ENCODE data around the gene RPS6KC1. TPM values are rescaled to one million over a fixed set of nuclear protein-coding genes. Genes with fewer than 3 reads are reported as not detected.
"Not testable (repeated sequence)": the region's sequence is repeated elsewhere in the genome, so short reads cannot be mapped to it uniquely, and the experiment has no call there.

The RPS6KC1 gene
- total and polyA plus RNA-seq, 9 of the 15 experiments (the other 6 are each of a cell fraction or from before 2014, with no cell fraction given), result 4.3 to 34.6 (median 20.9) TPM

GRCh38 chr1:213045321-213046226 lies 5.5 kb upstream of the RPS6KC1 start (continued):
- TF ChIP-seq, protein P1, sequence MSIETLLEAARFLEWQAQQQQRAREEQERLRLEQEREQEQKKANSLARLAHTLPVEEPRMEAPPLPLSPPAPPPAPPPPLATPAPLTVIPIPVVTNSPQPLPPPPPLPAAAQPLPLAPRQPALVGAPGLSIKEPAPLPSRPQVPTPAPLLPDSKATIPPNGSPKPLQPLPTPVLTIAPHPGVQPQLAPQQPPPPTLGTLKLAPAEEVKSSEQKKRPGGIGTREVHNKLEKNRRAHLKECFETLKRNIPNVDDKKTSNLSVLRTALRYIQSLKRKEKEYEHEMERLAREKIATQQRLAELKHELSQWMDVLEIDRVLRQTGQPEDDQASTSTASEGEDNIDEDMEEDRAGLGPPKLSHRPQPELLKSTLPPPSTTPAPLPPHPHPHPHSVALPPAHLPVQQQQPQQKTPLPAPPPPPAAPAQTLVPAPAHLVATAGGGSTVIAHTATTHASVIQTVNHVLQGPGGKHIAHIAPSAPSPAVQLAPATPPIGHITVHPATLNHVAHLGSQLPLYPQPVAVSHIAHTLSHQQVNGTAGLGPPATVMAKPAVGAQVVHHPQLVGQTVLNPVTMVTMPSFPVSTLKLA (conservative IDR thresholded peaks at IDR 0.05), result peak; percentile 83 to 89
- TF ChIP-seq CREM (IDR thresholded peaks at IDR 0.05; ENCODE audit: low read depth) (0 out of 2 replicates have a peak, but pooled peaks have one; percentile 43), ZBTB7A (IDR thresholded peaks at IDR 0.05; ENCODE audit: borderline replicate concordance, control insufficient read depth, low read depth, low read length) (0 out of 2 replicates have a peak, but pooled peaks have one; percentile 17), FOXM1 (IDR thresholded peaks at IDR 0.05; ENCODE audit: low read depth) (peak; percentile 72; the same call in 1 of the 2 replicates), CEBPG (tag; conservative IDR thresholded peaks at IDR 0.05 in 1 of 2, IDR thresholded peaks at IDR 0.05 in 1 of 2) (peak in 1 of 2 experiments; percentile 17; a peak in 1 of 4 replicates), SUPT5H (IDR thresholded peaks at IDR 0.05) (peak; percentile 57), NR2C2 (tag; IDR thresholded peaks at IDR 0.05) (peak; percentile 57), ZNF830 (CRISPR knock-in tag; IDR thresholded peaks at IDR 0.05) (peak; percentile 75; the same call in 1 of the 2 replicates), ZNF766 (CRISPR knock-in tag; conservative IDR thresholded peaks at IDR 0.05) (peak; percentile 63; the same call in 1 of the 2 replicates), RAD21 (CRISPR knock-in tag; conservative IDR thresholded peaks at IDR 0.05 in 1 of 2, IDR thresholded peaks at IDR 0.05 in 1 of 2) (peak in 1 of 2 experiments; percentile 6; a peak in 2 of 4 replicates), ZBTB9 (CRISPR knock-in tag; IDR thresholded peaks at IDR 0.05) (peak; percentile 58; the same call in 1 of the 2 replicates)
- TF ChIP-seq FOXM1 (CRISPR knock-in tag; IDR thresholded peaks at IDR 0.05; ENCODE audit: low read depth); CEBPG (CRISPR knock-in tag; IDR thresholded peaks at IDR 0.05); NR2C2 (CRISPR knock-in tag; IDR thresholded peaks at IDR 0.05): not testable (repeated sequence)
- TF ChIP-seq, protein P2, sequence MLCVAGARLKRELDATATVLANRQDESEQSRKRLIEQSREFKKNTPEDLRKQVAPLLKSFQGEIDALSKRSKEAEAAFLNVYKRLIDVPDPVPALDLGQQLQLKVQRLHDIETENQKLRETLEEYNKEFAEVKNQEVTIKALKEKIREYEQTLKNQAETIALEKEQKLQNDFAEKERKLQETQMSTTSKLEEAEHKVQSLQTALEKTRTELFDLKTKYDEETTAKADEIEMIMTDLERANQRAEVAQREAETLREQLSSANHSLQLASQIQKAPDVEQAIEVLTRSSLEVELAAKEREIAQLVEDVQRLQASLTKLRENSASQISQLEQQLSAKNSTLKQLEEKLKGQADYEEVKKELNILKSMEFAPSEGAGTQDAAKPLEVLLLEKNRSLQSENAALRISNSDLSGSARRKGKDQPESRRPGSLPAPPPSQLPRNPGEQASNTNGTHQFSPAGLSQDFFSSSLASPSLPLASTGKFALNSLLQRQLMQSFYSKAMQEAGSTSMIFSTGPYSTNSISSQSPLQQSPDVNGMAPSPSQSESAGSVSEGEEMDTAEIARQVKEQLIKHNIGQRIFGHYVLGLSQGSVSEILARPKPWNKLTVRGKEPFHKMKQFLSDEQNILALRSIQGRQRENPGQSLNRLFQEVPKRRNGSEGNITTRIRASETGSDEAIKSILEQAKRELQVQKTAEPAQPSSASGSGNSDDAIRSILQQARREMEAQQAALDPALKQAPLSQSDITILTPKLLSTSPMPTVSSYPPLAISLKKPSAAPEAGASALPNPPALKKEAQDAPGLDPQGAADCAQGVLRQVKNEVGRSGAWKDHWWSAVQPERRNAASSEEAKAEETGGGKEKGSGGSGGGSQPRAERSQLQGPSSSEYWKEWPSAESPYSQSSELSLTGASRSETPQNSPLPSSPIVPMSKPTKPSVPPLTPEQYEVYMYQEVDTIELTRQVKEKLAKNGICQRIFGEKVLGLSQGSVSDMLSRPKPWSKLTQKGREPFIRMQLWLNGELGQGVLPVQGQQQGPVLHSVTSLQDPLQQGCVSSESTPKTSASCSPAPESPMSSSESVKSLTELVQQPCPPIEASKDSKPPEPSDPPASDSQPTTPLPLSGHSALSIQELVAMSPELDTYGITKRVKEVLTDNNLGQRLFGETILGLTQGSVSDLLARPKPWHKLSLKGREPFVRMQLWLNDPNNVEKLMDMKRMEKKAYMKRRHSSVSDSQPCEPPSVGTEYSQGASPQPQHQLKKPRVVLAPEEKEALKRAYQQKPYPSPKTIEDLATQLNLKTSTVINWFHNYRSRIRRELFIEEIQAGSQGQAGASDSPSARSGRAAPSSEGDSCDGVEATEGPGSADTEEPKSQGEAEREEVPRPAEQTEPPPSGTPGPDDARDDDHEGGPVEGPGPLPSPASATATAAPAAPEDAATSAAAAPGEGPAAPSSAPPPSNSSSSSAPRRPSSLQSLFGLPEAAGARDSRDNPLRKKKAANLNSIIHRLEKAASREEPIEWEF (CRISPR knock-in tag; IDR thresholded peaks at IDR 0.05), result 0 out of 2 replicates have a peak, but pooled peaks have one; percentile 48

Measured in K562 (cell line).